Activated CD8-positive, alpha-beta memory T cell treated with anti-CD3 and anti-CD28 coated beads for 36 hours (primary cell): ENCODE measurements around the gene TDRD10. TPM values are rescaled to one million over a fixed set of nuclear protein-coding genes. Genes with fewer than 3 reads are reported as not detected.
"Not testable (repeated sequence)": the region's sequence is repeated elsewhere in the genome, so short reads cannot be mapped to it uniquely, and the experiment has no call there.

Source experiments
- CTCF ChIA-PET: fragments of 350-600 bp; sonication (Branson Sonifier 250); formaldehyde crosslinking; loops from one replicate; lab custom pipeline; 2021; ENCODE audit warnings: antibody characterized with exemption; lab: Charles Lee
- POLR2A ChIA-PET: fragments of 350-600 bp; sonication (Branson Sonifier 250); formaldehyde crosslinking; loops from one replicate; lab custom pipeline; 2021; ENCODE audit warnings: antibody characterized with exemption; lab: Charles Lee
- total RNA-seq, 2 experiments: library from RNA; stranded (reverse); gene quantifications; one replicate each; pipeline ENCODE4 v1.2.3, GENCODE V29; 2021

The TDRD10 gene
- total RNA-seq, 2 experiments from 2014 or later = not detected

DNA sequence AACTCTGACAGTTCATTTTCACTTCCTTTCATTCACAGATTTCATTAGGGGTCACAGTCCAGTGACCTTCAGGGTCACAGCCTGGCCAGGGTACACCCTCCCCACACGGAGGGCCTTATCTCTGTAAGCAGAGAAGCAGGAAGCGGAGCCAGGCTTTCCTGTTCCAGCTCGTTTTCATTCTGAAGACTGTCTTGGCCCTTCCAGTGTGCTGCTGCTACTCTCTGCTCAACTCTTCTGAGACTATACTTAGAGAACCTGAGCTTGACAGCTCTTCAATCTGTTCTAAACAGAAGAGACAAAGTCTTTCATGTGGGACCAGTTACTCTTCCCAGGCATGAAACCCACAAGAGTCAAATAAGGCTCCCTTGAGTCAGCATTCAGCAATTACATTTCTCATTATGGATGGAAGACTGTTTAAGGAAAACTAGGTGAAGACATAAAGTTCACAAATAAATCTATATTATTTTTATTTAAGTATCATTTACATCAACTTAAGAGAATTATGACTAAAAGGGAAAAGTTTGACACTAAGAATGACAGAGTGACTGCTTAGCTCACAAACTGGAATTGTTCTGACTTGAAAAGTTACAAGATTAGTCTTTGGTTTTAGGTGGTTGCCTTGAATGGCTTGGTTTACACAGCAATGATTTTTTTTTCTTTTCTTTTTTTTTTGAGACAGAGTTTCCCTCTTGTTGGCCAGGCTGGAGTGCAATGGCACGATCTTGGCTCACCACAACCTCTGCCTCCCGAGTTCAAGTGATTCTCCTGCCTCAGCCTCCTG is 4.8 kb upstream of the TDRD10 start:
- POLR2A ChIA-PET = interaction anchor here (0.6 kb wide), 1 partner anchor 113 kb away, joined by 13 read pairs; no protein-coding TSS in a partner anchor
- CTCF ChIA-PET = interaction anchor here (0.7 to 1.3 kb wide), 2 partner anchors 18 to 49 kb away, joined by 3 read pairs; no protein-coding TSS in a partner anchor

DNA sequence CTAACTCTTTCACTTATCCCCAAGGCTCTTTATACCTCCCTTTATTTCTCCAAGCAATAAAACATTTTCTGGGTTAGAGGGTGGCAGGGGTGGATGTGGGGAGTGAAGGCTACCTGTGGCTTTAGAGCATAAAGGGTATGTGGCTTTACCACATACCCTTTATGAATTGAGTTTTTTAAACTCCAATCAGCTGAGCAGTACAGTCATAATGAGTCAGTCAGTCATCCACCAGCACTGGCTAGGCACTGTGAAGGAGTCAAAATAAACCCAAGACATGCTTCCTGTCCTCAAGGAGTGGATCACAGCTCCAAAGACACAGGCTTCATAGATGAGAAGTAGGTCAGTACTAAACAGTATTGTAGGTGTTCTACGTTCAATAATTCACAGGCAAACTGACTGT is 2.6 kb upstream of the TDRD10 start:
- POLR2A ChIA-PET = no interaction called here
- CTCF ChIA-PET = interaction anchor here (1.0 to 1.9 kb wide), 2 partner anchors 10 to 47 kb away, joined by 4 to 5 read pairs; no protein-coding TSS in a partner anchor

DNA sequence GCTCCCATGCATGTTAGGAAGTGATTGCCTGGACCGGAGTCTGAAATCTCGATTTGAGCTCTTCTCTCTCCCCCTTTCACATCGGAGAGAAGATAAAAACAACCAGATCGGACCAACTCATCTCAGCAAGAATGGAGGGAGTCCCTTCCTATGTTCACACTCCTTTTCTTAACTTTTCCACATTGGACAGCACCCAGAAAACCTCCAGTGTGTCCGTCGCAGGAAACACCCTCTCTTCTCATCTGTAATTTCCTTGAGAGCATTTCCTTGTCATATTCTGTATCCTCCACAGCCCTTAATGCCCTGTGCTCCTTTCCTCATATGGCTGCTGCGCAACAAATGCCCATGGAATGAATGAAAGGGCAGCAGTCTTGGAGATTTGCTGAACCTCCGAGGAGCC is 1.5 kb upstream of the TDRD10 start:
- CTCF ChIA-PET = interaction anchor here (1.0 to 1.9 kb wide), 2 partner anchors 9 to 46 kb away, joined by 4 to 5 read pairs; no protein-coding TSS in a partner anchor
- POLR2A ChIA-PET = no interaction called here

- POLR2A ChIA-PET = no interaction called here
- CTCF ChIA-PET = no interaction called here
Observed at GRCh38 chr1:154501423-154502065, 475 bp upstream of the TDRD10 start.

DNA sequence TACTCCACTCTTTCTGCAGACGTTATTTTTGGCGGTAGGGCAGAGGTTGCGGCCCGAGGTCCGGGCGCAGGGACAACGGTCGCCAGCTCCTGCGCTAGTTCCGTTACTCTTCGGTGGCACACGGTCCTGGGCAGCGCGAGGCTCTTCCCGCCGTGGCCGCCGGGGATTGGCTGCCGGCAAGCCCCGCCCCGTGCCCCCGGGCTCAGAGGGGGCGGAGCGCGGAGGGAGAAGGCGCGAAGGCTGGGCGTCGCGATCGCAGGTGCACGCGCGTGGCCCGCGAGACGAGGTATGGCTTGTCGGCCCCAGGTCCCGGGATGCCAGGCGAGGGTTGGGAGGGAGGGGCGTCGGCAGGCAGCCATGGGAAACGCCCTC is 711 bp downstream of the TDRD10 start:
- POLR2A ChIA-PET = no interaction called here
- CTCF ChIA-PET = no interaction called here

- POLR2A ChIA-PET = no interaction called here
- CTCF ChIA-PET = no interaction called here
Observed at GRCh38 chr1:154503898-154504297, 1.9 kb downstream of the TDRD10 start.

- ChIA-PET POLR2A (no interaction called here), CTCF (no interaction called here)
Observed at GRCh38 chr1:154512760-154513159, 10.7 kb downstream of the TDRD10 start.

GRCh38 chr1:154514066-154514553 is 12.1 kb downstream of the TDRD10 start:
- ChIA-PET CTCF (no interaction called here), POLR2A (no interaction called here)

GRCh38 chr1:154517661-154518060 is 15.6 kb downstream of the TDRD10 start:
- POLR2A ChIA-PET = interaction anchor here (0.6 kb wide), 1 partner anchor 234 kb away, joined by 3 read pairs; no protein-coding TSS in a partner anchor
- CTCF ChIA-PET = interaction anchor here (0.5 kb wide), 1 partner anchor 356 kb away, joined by 3 read pairs; no protein-coding TSS in a partner anchor

GRCh38 chr1:154519591-154519991 is 17.6 kb downstream of the TDRD10 start:
- POLR2A ChIA-PET = no interaction called here
- CTCF ChIA-PET = no interaction called here

- POLR2A ChIA-PET = no interaction called here
- CTCF ChIA-PET = interaction anchor here (1.0 kb wide), 1 partner anchor 9 kb away, joined by 3 read pairs; no protein-coding TSS in a partner anchor
Observed at GRCh38 chr1:154520333-154520732, 18.3 kb downstream of the TDRD10 start.

DNA sequence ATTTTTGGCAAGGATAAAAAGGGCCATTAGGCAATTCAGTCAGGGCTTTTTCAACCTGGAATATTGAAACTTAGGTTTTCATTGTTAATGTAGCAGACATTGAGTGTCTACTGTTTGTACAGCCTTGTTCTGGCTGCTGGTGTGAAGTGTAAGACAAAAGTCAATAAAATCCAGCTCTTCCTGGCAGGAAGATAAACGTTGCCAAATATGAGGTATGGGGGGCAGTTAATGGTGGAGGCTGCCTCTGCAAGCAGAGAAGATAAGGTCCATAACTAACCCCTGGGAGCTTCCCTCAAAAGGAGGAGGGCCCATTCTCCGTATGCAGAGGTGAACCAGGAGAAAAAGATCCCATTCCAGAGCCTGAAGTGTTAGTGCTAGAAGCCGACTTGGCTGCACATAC is 19.7 kb downstream of the TDRD10 start:
- CTCF ChIA-PET = no interaction called here
- POLR2A ChIA-PET = no interaction called here

DNA sequence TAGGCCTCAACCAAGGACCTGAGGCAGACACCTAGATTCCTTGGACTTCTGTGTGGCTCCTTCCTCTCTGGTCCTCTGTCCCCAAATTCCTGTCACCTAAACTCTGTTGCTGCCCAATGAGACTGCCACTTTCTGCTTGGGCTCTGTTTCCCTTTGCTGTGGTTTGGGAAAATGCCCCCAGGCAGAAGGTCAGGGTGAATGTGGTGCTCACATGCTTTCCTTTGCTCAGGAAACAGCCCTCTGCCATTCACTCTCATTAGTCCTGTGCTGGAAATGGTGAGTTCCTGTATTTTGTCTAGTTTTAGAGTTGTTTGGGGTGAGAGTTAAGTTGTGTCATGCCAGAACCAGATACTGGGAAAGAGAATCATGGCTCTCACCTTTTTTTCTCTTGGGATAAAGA is 22.9 kb downstream of the TDRD10 start:
- ChIA-PET POLR2A (no interaction called here), CTCF (no interaction called here)

DNA sequence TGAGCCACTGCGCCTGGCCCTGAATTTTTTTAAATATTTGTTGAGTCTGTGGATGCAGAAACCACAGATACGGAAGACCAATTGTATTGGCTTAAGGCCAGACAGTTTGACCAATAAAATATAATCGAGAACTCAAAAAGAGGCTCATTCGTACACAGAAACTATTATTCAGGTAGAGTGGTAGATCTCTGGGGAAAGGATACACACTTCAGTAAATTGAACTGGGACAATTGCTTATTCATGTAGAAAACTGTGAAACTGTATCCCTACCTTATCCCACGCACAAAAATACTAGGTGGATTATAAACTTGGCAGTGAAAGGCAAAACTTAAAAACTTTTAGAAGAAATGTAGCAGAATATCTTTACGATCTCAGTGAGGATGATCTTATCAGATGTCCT is 25.2 kb downstream of the TDRD10 start:
- POLR2A ChIA-PET = no interaction called here
- CTCF ChIA-PET = no interaction called here

DNA sequence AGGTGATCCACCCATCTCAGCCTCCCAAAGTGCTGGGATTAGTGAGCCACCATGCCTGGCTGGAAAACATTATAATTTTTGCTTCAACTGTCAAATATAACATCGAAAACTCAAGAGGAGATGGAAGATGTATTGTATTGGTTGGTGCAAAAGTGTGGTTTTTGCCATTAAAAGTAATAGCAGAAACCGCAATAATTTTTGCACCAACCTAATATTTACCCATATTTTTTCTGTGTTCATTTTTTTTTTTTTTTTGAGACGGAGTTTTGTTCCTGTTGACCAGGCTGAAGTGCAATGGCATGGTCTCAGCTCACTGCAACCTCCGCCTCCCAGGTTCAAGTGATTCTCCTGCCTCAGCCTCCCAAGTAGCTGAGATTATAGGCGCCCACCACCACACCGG is 27.3 kb downstream of the TDRD10 start:
- CTCF ChIA-PET = interaction anchor here (0.6 to 1.5 kb wide), 3 partner anchors 9 to 72 kb away, joined by 3 to 4 read pairs (median 4); no protein-coding TSS in a partner anchor
- POLR2A ChIA-PET = no interaction called here

DNA sequence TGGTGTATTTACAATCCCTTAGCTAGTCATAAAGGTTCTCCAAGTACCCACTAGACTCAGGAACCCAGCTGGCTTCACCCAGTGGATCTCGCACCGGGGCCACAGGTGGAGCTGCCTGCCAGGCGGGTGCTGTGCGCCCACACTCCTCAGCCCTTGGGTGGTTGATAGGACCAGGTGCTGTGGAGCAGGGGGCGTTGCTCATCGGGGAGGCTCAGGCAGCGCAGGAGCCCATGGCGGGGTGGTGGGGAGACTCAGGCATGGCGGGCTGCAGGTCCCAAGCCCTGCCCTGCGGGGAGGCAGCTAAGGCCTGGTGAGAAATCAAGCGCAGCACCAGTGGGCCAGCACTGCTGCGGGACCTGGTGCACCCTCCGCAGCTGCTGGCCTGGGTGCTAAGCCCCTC is 29.9 kb downstream of the TDRD10 start:
- CTCF ChIA-PET = interaction anchor here (0.5 to 1.3 kb wide), 3 partner anchors 15 to 61 kb away, joined by 3 read pairs; no protein-coding TSS in a partner anchor

DNA sequence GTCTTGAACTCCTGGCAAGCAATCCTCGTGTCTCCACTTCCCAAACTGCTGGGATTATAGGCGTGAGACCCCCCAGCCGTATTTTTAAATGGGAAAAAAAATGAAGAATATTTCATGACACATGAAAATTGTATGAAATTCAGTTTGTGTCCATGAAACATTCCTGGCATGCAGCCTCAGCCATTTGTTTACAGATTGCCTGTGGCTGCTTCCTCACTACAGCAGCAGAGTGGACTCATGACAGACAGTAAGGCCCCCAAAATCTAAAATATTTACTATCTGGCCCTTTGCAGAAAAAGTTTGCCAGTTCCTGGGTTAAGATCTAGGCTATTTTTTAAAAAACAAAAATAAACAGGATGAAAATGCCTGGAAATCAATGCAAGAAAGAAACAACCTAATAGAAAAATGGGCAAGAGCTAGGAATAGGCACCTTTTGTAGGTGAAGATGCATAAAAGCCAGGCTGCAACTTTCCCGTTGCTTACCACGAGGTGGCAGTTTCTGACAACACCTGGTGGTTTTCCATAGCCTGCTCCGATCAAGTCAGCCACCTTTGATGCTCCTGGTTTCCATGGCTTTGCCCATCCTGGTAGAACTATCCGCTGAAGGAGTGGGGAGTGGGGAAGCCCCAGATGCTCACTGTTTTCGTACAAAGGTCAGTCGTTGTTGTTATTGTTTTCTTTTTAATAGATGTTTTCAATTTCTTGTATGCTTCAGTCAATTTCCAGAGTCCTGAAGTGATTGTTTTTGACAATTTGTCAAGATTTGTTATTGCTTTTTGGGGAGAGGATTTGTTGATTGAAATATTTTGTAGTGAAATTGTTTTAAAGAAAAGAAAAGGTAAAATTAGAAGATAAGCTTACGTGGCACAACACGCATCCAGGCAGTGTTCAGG is 32.2 kb downstream of the TDRD10 start:
- ChIA-PET POLR2A (no interaction called here), CTCF (no interaction called here)

More for the DNA sequence above, 29.9 kb downstream of the TDRD10 start:
- POLR2A ChIA-PET = not testable (repeated sequence)

DNA sequence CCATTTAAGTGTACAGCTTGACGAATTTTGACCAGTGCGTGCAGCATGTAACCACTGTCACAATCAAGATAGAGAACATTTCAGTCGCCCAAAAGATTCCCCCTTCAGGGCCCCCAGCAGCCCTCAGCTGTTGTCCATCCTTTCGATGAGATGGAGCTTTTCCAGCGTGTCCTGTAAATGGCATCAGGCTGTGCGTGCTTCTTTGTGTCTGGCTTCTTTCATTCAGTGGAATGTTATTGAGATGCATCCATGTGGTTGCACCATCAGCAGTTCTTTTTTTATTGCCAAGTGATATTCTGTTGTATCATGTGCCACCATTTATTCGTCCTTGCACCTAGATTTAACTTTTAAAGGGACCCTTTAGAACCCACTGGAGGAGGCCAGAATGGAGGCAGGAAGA is 34.6 kb downstream of the TDRD10 start:
- ChIA-PET POLR2A (interaction anchor here (0.5 kb wide), 1 partner anchor 1143 kb away, joined by 3 read pairs; no protein-coding TSS in a partner anchor), CTCF (interaction anchor here (0.6 kb wide), 1 partner anchor 380 kb away, joined by 4 read pairs; no protein-coding TSS in a partner anchor)
